ENCODE data around the gene MYO5C. TPM values are rescaled to one million over a fixed set of nuclear protein-coding genes. Genes with fewer than 3 reads are reported as not detected.

MYO5C gene
- polyA plus RNA-seq, 2 donors, result 4.9 to 5.4 TPM

DNA sequence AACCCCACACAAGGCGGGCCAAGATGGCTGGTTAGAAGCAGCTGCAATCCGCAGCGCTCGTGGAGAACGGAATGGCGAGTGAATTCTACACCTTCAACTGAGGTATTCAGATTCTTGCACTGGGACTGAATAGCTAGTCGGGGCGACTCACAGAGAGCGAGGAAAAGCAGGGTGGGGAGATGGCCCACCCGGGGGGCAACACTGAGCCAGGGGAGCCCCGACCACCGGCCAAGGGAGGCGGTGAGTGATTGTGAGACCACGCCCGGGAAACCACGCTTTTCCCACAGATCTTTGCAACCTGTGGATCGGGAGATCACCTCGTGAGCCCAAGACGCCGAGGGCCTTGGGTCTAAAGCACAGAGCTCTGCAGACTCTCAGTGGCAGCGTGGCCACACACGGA is 132.7 kb downstream of the MYO5C start:
- Histone ChIP-seq H3K27ac (ENCODE audit: low read depth in 2 of 2, low read length in 1 of 2) (no peak overlapping the region), H3K4me1 (ENCODE audit: control insufficient read depth in 2 of 2, insufficient read depth in 2 of 2, low read length in 1 of 2) (peaks cover 0 to 5% of the 10 kb centered on the region in 2 donors), H3K9me3 (ENCODE audit: control insufficient read depth in 2 of 2, insufficient read depth in 1 of 2, low read depth in 1 of 2, low read length in 1 of 2) (no peaks in the 10 kb centered on the region), H3K27me3 (ENCODE audit: control insufficient read depth in 1 of 2, insufficient read depth in 2 of 2, low read length in 2 of 2) (no peaks in the 10 kb centered on the region), H3K4me3 (ENCODE audit: low read depth in 1 of 2, low read length in 2 of 2) (no peak overlapping the region), H3K36me3 (ENCODE audit: control insufficient read depth in 2 of 2, insufficient read depth in 2 of 2, low read length in 1 of 2) (peaks cover 0 to 4% of the 10 kb centered on the region in 2 donors)
- 92% methylated on average over 22 of the region's 22 CpGs for WGBS, 2 donors

DNA sequence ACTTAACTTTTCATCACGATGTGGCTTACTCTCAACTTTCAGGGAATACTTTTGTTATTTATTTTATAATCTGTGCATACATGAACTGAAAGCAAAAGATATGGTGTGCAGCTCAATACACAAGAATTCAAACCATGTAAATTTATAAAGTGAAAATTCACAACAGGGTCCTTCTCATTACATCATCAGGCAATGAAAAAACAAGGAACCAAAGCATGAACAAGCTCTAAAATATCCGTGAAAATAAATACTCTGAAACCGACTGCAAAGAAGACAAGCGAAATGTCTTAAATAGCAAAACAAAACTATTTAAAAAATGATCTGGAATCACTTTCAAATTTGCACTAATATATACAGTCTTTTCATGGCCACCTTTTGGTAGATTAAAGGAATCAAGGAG is 133.3 kb downstream of the MYO5C start:
- peaks cover 0 to 4% of the 10 kb centered on the region in 2 donors for H3K36me3 ChIP-seq (ENCODE audit: control insufficient read depth in 2 of 2, insufficient read depth in 2 of 2, low read length in 1 of 2)
- no peak overlapping the region for H3K27ac ChIP-seq (ENCODE audit: low read depth in 2 of 2, low read length in 1 of 2)
- 75 to 83% methylated on average over 4 of the region's 4 CpGs for WGBS, 2 donors
- peaks cover 0 to 5% of the 10 kb centered on the region in 2 donors for H3K4me1 ChIP-seq (ENCODE audit: control insufficient read depth in 2 of 2, insufficient read depth in 2 of 2, low read length in 1 of 2)
- H3K27me3 ChIP-seq (ENCODE audit: control insufficient read depth in 1 of 2, insufficient read depth in 2 of 2, low read length in 2 of 2), result no peaks in the 10 kb centered on the region
- H3K9me3 ChIP-seq (ENCODE audit: control insufficient read depth in 2 of 2, insufficient read depth in 1 of 2, low read depth in 1 of 2, low read length in 1 of 2), result no peaks in the 10 kb centered on the region
- H3K4me3 ChIP-seq (ENCODE audit: low read depth in 1 of 2, low read length in 2 of 2), result no peak overlapping the region

DNA sequence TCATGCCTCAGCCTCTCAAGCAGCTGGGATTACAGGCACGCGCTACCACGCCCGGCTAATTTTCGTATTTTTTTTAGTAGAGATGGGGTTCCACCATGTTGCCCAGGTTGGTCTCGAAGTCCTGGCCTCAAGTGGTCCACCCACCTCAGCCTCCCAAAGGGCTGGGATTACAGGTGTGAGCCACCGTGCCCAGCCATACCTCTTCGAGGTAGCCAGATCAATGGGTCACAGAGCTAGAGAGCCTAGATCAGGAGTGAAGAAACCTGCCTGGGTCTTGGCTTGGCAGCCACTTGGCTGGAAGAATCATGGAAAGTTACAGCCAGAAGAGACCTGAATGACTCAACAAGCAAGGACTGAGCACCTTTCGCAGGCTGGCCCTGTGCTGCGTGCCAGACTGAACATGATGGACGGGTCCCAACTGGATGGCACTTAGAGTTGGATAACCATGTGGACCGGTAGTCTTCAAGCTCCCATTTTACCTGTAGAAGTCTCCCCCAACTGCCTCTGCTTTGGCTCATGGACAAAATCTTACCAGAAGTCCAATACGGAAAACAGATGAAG is 134.1 kb downstream of the MYO5C start:
- Histone ChIP-seq H3K27me3 (ENCODE audit: control insufficient read depth in 1 of 2, insufficient read depth in 2 of 2, low read length in 2 of 2) (no peaks in the 10 kb centered on the region), H3K36me3 (ENCODE audit: control insufficient read depth in 2 of 2, insufficient read depth in 2 of 2, low read length in 1 of 2) (peaks cover 0 to 4% of the 10 kb centered on the region in 2 donors), H3K9me3 (ENCODE audit: control insufficient read depth in 2 of 2, insufficient read depth in 1 of 2, low read depth in 1 of 2, low read length in 1 of 2) (no peaks in the 10 kb centered on the region), H3K4me1 (ENCODE audit: control insufficient read depth in 2 of 2, insufficient read depth in 2 of 2, low read length in 1 of 2) (peaks cover 0 to 5% of the 10 kb centered on the region in 2 donors), H3K27ac (ENCODE audit: low read depth in 2 of 2, low read length in 1 of 2) (no peak overlapping the region), H3K4me3 (ENCODE audit: low read depth in 1 of 2, low read length in 2 of 2) (no peak overlapping the region)
- 84 to 88% methylated on average over 13 of the region's 13 CpGs for WGBS, 2 donors

DNA sequence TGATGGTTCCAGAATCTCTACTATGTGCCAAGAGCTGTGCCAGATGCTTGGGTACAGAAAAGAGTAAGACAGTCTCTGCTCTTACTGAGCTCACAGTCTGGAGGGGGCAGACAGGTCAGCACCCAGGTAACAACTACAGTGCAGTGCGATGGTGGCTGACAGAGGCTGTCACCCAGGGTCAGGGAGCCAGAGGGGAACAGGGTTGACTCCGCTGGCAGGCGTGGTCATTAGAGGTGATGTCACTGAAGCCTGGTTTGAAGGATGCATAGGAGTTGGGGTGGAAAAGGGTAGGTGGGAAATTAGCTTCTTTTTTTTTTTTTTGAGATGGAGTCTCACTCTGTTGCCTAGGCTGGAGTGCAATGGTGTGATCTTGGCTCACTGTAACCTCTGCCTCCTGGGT is 136.0 kb downstream of the MYO5C start:
- Histone ChIP-seq H3K4me1 (ENCODE audit: control insufficient read depth in 2 of 2, insufficient read depth in 2 of 2, low read length in 1 of 2) (peaks cover 0 to 5% of the 10 kb centered on the region in 2 donors), H3K27me3 (ENCODE audit: control insufficient read depth in 1 of 2, insufficient read depth in 2 of 2, low read length in 2 of 2) (no peaks in the 10 kb centered on the region), H3K9me3 (ENCODE audit: control insufficient read depth in 2 of 2, insufficient read depth in 1 of 2, low read depth in 1 of 2, low read length in 1 of 2) (no peaks in the 10 kb centered on the region), H3K4me3 (ENCODE audit: low read depth in 1 of 2, low read length in 2 of 2) (no peak overlapping the region), H3K36me3 (ENCODE audit: control insufficient read depth in 2 of 2, insufficient read depth in 2 of 2, low read length in 1 of 2) (peaks cover 0 to 8% of the 10 kb centered on the region in 2 donors), H3K27ac (ENCODE audit: low read depth in 2 of 2, low read length in 1 of 2) (no peak overlapping the region)
- 99 to 100% methylated on average over 3 of the region's 3 CpGs for WGBS, 2 donors

DNA sequence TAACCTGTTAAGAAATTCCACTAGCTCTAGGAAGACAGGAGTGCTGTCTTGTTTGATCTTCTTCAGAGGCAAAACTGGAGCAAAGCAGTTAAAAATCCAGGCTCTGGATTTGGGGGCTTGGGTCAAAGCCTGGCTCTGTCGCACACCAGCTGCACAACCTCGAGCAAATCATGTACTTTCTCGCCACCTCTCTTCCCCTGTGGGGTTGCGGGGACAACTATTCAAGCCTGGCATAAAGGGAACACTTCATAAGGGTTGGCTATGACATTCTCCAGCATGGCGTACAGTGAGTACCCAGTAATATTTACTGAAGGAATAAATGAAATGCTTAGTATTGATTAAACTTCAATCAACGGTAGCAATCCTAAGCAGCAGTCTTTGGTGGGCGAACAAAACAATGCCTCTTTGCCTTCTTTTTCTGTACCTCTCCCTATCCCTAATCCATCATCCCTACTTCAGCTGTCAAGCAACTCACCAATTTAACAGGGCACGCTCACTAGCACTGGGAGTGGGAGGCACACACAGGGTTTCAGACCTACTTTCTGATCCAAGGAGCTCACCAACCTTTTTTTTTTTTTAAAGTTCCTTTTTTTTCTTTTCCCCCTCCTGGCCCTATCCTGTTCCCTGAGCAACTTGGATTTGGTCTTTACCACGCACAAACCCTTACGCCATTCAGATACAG is 137.4 kb downstream of the MYO5C start:
- peaks cover 0 to 8% of the 10 kb centered on the region in 2 donors for H3K36me3 ChIP-seq (ENCODE audit: control insufficient read depth in 2 of 2, insufficient read depth in 2 of 2, low read length in 1 of 2)
- peaks cover 0 to 5% of the 10 kb centered on the region in 2 donors for H3K4me1 ChIP-seq (ENCODE audit: control insufficient read depth in 2 of 2, insufficient read depth in 2 of 2, low read length in 1 of 2)
- H3K27me3 ChIP-seq (ENCODE audit: control insufficient read depth in 1 of 2, insufficient read depth in 2 of 2, low read length in 2 of 2), result no peaks in the 10 kb centered on the region
- no peaks in the 10 kb centered on the region for H3K9me3 ChIP-seq (ENCODE audit: control insufficient read depth in 2 of 2, insufficient read depth in 1 of 2, low read depth in 1 of 2, low read length in 1 of 2)
- H3K4me3 ChIP-seq (ENCODE audit: low read depth in 1 of 2, low read length in 2 of 2), result no peak overlapping the region
- WGBS, 2 donors, result 85 to 88% methylated on average over 10 of the region's 10 CpGs
- no peak overlapping the region for H3K27ac ChIP-seq (ENCODE audit: low read depth in 2 of 2, low read length in 1 of 2)

DNA sequence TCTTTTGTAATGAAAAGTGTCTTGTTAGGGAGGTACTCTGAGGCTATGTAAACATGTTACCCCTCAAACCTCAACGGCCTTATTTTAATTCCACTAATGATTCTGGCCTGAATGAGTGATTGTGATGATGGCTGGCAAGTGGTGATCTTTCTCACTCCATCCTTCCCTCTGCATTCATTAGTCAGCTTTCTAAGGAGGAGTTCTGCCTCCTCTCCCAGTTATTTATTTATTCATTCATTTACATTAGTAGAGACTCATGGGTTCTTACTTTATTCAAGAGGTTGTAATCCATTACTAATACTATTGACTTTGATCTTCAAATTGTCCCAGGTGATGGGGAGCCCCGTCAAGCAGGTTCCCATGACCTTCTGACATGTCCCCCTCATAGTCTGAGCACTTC is 139.7 kb downstream of the MYO5C start:
- Histone ChIP-seq H3K27me3 (ENCODE audit: control insufficient read depth in 1 of 2, insufficient read depth in 2 of 2, low read length in 2 of 2) (no peaks in the 10 kb centered on the region), H3K9me3 (ENCODE audit: control insufficient read depth in 2 of 2, insufficient read depth in 1 of 2, low read depth in 1 of 2, low read length in 1 of 2) (no peaks in the 10 kb centered on the region), H3K36me3 (ENCODE audit: control insufficient read depth in 2 of 2, insufficient read depth in 2 of 2, low read length in 1 of 2) (peaks cover 0 to 8% of the 10 kb centered on the region in 2 donors), H3K4me1 (ENCODE audit: control insufficient read depth in 2 of 2, insufficient read depth in 2 of 2, low read length in 1 of 2) (no peaks in the 10 kb centered on the region), H3K4me3 (ENCODE audit: low read depth in 1 of 2, low read length in 2 of 2) (no peak overlapping the region), H3K27ac (ENCODE audit: low read depth in 2 of 2, low read length in 1 of 2) (no peak overlapping the region)
- WGBS, 2 donors, result 70 to 72% methylated on average over 2 of the region's 2 CpGs

DNA sequence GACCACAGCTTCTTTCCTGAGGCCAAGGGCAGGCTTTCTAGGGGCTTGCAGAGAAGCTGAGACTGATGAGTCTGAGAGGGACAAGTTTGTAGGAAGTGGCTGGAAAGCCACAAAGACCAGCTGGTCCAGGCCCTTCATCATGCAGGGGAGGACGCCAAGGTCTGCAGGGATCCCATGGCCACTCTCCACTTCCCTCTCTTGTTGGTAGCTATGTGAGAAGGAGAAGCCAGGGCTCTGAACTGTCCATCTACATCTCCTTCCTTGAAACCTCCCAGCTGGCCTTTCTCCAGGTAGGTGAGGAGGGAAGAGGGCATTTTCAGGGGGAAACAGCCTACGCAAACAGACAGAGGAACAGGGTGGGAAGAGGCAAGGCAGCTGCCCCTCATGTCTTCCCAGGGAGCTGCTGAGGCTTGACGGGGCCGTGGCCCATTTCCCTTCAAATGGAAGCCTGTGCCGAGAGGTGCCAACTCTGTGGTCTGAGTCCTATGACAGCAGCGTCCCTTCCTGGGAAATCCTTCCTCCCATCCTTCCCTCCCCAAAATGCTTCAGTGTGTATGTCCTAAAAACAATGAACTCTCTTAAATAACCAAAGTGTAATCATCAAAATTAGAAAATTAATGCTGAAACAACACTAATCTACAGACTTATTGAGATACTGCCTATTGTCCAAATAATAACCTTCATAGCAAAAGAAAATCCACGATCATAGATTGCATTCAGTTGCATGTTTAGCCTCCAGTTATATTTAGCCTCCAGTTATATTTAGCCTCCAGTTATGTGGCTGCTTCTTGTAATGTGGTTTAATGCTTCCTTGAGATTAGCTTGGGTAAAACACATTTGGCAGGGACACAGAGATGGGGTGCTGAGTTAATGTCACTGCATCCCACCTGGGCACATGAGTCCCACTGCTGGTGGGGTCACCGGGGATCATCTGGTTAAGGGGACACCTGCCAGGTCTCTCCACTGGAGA is 140.4 kb downstream of the MYO5C start:
- 87 to 90% methylated on average over 8 of the region's 8 CpGs for WGBS, 2 donors
- Histone ChIP-seq H3K9me3 (ENCODE audit: control insufficient read depth in 2 of 2, insufficient read depth in 1 of 2, low read depth in 1 of 2, low read length in 1 of 2) (no peaks in the 10 kb centered on the region), H3K27me3 (ENCODE audit: control insufficient read depth in 1 of 2, insufficient read depth in 2 of 2, low read length in 2 of 2) (no peaks in the 10 kb centered on the region), H3K27ac (ENCODE audit: low read depth in 2 of 2, low read length in 1 of 2) (no peak overlapping the region), H3K4me3 (ENCODE audit: low read depth in 1 of 2, low read length in 2 of 2) (no peak overlapping the region), H3K36me3 (ENCODE audit: control insufficient read depth in 2 of 2, insufficient read depth in 2 of 2, low read length in 1 of 2) (peaks cover 0 to 8% of the 10 kb centered on the region in 2 donors), H3K4me1 (ENCODE audit: control insufficient read depth in 2 of 2, insufficient read depth in 2 of 2, low read length in 1 of 2) (no peaks in the 10 kb centered on the region)

DNA sequence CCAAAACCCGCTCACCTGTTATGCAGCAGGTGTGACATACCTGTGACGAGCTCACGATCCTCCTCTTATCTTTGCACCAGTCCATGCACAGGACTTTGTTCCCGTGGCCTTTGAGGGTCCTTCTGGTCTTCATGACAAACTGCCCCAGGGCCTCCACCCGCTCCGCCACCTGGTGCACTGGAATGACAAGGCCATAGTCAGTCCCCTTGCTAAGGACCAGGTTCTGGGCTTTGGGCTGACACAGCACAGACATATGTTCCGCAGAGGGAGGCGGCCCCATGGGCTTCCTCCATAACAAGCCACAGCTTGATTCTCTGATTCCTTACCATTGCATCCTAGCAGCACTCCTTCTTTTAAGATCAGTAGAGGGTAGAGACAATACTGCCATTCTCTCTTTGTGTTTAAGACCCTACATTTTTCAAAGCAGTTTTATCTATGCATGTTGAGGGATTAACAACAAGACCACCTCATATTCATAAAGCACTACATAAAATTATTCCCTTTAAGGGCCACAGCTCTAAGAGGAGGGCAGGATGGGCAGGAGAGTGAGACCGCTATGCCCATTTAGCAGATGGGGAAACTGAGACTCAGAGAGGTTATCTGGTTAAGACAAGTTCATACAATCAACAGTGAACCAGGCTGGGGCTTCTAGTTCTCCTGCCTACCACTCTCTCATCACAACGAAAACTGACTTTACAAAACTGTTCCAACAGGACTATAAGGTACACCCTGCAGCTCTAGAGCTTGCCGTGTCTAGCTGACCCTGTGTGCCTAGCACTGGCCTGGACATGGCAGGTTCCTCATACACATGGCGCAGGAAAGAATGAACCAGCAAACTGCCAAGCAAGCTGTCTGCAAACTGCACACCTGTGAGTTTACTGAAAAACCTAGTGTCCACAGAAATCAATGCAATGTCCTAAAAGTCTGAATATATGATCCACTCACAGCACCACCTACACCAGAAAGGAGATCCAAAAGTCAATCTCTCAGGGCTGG is 141.4 kb downstream of the MYO5C start:
- H3K4me3 ChIP-seq (ENCODE audit: low read depth in 1 of 2, low read length in 2 of 2), result no peak overlapping the region
- H3K9me3 ChIP-seq (ENCODE audit: control insufficient read depth in 2 of 2, insufficient read depth in 1 of 2, low read depth in 1 of 2, low read length in 1 of 2), result no peaks in the 10 kb centered on the region
- WGBS, 2 donors, result 91 to 96% methylated on average over 12 of the region's 12 CpGs
- no peaks in the 10 kb centered on the region for H3K4me1 ChIP-seq (ENCODE audit: control insufficient read depth in 2 of 2, insufficient read depth in 2 of 2, low read length in 1 of 2)
- H3K27ac ChIP-seq (ENCODE audit: low read depth in 2 of 2, low read length in 1 of 2), result no peak overlapping the region
- H3K27me3 ChIP-seq (ENCODE audit: control insufficient read depth in 1 of 2, insufficient read depth in 2 of 2, low read length in 2 of 2), result no peaks in the 10 kb centered on the region
- peaks cover 2 to 11% of the 10 kb centered on the region in 2 donors for H3K36me3 ChIP-seq (ENCODE audit: control insufficient read depth in 2 of 2, insufficient read depth in 2 of 2, low read length in 1 of 2)

DNA sequence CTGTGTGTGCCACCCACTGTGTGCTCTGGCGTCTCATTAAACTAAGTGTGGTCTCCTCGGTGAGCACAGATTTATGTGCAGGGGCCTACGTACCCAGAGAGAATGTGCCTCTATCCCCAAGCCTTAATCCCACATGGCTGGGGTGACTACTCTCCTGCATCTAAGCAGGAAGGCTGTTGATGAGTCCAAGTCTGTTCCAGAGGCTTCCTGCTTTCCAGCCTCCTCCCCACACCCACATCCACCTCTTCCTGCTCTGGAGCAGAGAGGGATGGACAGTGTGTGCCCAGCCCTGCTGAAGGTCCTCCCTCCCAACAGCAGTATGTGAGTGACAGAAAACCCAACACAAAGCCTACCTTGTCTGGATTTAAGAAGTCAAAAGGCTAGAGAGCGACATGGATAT is 144.3 kb downstream of the MYO5C start:
- H3K27ac ChIP-seq (ENCODE audit: low read depth in 2 of 2, low read length in 1 of 2), result no peak overlapping the region
- no peaks in the 10 kb centered on the region for H3K9me3 ChIP-seq (ENCODE audit: control insufficient read depth in 2 of 2, insufficient read depth in 1 of 2, low read depth in 1 of 2, low read length in 1 of 2)
- 92 to 98% methylated on average over 4 of the region's 4 CpGs for WGBS, 2 donors
- H3K27me3 ChIP-seq (ENCODE audit: control insufficient read depth in 1 of 2, insufficient read depth in 2 of 2, low read length in 2 of 2), result no peaks in the 10 kb centered on the region
- no peak overlapping the region for H3K4me3 ChIP-seq (ENCODE audit: low read depth in 1 of 2, low read length in 2 of 2)
- H3K36me3 ChIP-seq (ENCODE audit: control insufficient read depth in 2 of 2, insufficient read depth in 2 of 2, low read length in 1 of 2), result peaks cover 2 to 12% of the 10 kb centered on the region in 2 donors
- H3K4me1 ChIP-seq (ENCODE audit: control insufficient read depth in 2 of 2, insufficient read depth in 2 of 2, low read length in 1 of 2), result no peaks in the 10 kb centered on the region

Measured in esophagus (tissue), 2 donors.